Caki2 (cell line): ENCODE data around the gene KLHL15. TPM values are rescaled to one million over a fixed set of nuclear protein-coding genes. Genes with fewer than 3 reads are reported as not detected.
"Not testable (repeated sequence)": the region's sequence is repeated elsewhere in the genome, so short reads cannot be mapped to it uniquely, and the experiment has no call there.

Experiments
- DNase-seq: peaks from one replicate; pipeline ENCODE4 v3.0.0-alpha.2; 2015; ENCODE audit warnings: low read depth
- in situ Hi-C: cut with HindIII; loops from 2 replicates; pipeline ENCODE4 v1.10.0; 2016; ENCODE audit warnings: low sequenced_read_pairs, low pct_unique_long_range_greater_than_20kb, mixed read lengths
- total RNA-seq: library from RNA; depleted of rRNA; stranded (reverse); fragments of >200 nt; shearing (Covaris generic); gene quantifications from 2 replicates; pipeline ENCODE4 v1.2.3, GENCODE V29; 2014; ENCODE audit warnings: low replicate concordance; rRNA removed

Gene KLHL15
- total RNA-seq, 1 experiment from 2014 or later: 6.1 TPM

- in situ Hi-C loops: no loop called here
- no peak for DNase-seq
These were observed 48.5 kb downstream of the KLHL15 start for GRCh38 chrX:23978491-23978890.

- in situ Hi-C loops, DNase-seq: not testable (repeated sequence)
These were observed 61.4 kb downstream of the KLHL15 start for GRCh38 chrX:23965630-23966029.

GRCh38 chrX:23964191-23964590, 62.8 kb downstream of the KLHL15 start:
- DNase-seq: no peak
- in situ Hi-C loops: no loop called here

GRCh38 chrX:23959781-23960180, 67.2 kb downstream of the KLHL15 start:
- in situ Hi-C loops: no loop called here
- no peak for DNase-seq

- in situ Hi-C loops: no loop called here
- no peak for DNase-seq
These were observed 72.6 kb downstream of the KLHL15 start for GRCh38 chrX:23954396-23954795.

- in situ Hi-C loops: no loop called here
- no peak for DNase-seq
These were observed 73.1 kb downstream of the KLHL15 start for GRCh38 chrX:23953908-23954269.

- in situ Hi-C loops: no loop called here
- DNase-seq: no peak
These were observed 73.7 kb downstream of the KLHL15 start for GRCh38 chrX:23952984-23953907.

GRCh38 chrX:23952391-23952790, 74.6 kb downstream of the KLHL15 start:
- DNase-seq: no peak
- in situ Hi-C loops: no loop called here

GRCh38 chrX:23945206-23945605, 81.8 kb downstream of the KLHL15 start:
- DNase-seq: no peak
- in situ Hi-C loops: no loop called here

GRCh38 chrX:23944234-23944633, 82.8 kb downstream of the KLHL15 start:
- in situ Hi-C loops: no loop called here
- DNase-seq: no peak

GRCh38 chrX:23939203-23939602, 87.8 kb downstream of the KLHL15 start:
- in situ Hi-C loops: no loop called here

GRCh38 chrX:23938690-23939089, 88.3 kb downstream of the KLHL15 start:
- DNase-seq: no peak
- in situ Hi-C loops: no loop called here

More at GRCh38 chrX:23939203-23939602, 87.8 kb downstream of the KLHL15 start:
- DNase-seq: no peak

GRCh38 chrX:23937100-23937499, 89.9 kb downstream of the KLHL15 start:
- DNase-seq: no peak
- in situ Hi-C loops: no loop called here

- in situ Hi-C loops: no loop called here
- no peak for DNase-seq
These were observed 90.8 kb downstream of the KLHL15 start for GRCh38 chrX:23936180-23936579.

- no peak for DNase-seq
- in situ Hi-C loops: no loop called here
These were observed 91.9 kb downstream of the KLHL15 start for GRCh38 chrX:23935106-23935505.

Other genes starting within 250 kb of the KLHL15 start
- gene SAT1, start 244.0 kb downstream of the KLHL15 start, total RNA-seq: 34.3 and 49.8 TPM in 2 replicates
- gene APOO, start 119.2 kb downstream of the KLHL15 start, total RNA-seq: 21.3 and 24.8 TPM in 2 replicates
- not detected in 2 replicates for gene CXorf58, start 119.2 kb downstream of the KLHL15 start, total RNA-seq
- 91.3 and 109 TPM in 2 replicates for gene EIF2S3, start 27.8 kb upstream of the KLHL15 start, total RNA-seq
- 7.2 and 12.2 TPM in 2 replicates for gene ZFX, start 122.5 kb upstream of the KLHL15 start, total RNA-seq